HG03095 (cell line): ENCODE data around the gene S100A7.

Source experiments
- ATAC-seq: cut with Tn5 transposase; IDR thresholded peaks from one replicate; pipeline ENCODE4 v1.9.1; 2021; ENCODE audit warnings: moderate library complexity; ENCODE audit not compliant: unreplicated experiment

The S100A7 gene

GRCh38 chr1:153460551-153460950 lies at the start of gene S100A7:
S100A7 (minus strand) TSS chr1:153460651; CDS start chr1:153459013, 1,638 bp downstream.
- no peak for ATAC-seq

GRCh38 chr1:153509729-153510354 lies 49.4 kb upstream of the S100A7 start:
- no peak for ATAC-seq

- ATAC-seq = no peak
Measured at GRCh38 chr1:153509036-153509435, 48.6 kb upstream of the S100A7 start.

GRCh38 chr1:153507926-153508583 lies 47.6 kb upstream of the S100A7 start:
- ATAC-seq = no peak

GRCh38 chr1:153506831-153507413 lies 46.5 kb upstream of the S100A7 start:
- ATAC-seq = no peak

GRCh38 chr1:153506386-153506785 lies 45.9 kb upstream of the S100A7 start:
- ATAC-seq = no peak

GRCh38 chr1:153505576-153505975 lies 45.1 kb upstream of the S100A7 start:
- ATAC-seq = no peak

GRCh38 chr1:153503766-153504165 lies 43.3 kb upstream of the S100A7 start:
- ATAC-seq = no peak

- no peak for ATAC-seq
Measured at GRCh38 chr1:153498746-153499145, 38.3 kb upstream of the S100A7 start.

GRCh38 chr1:153495536-153495935 lies 35.1 kb upstream of the S100A7 start:
- no peak for ATAC-seq

- no peak for ATAC-seq
Measured at GRCh38 chr1:153494976-153495535, 34.6 kb upstream of the S100A7 start.

GRCh38 chr1:153493343-153493960 lies 33.0 kb upstream of the S100A7 start:
- ATAC-seq = no peak

- no peak for ATAC-seq
Measured at GRCh38 chr1:153490272-153491051, 30.0 kb upstream of the S100A7 start.

- ATAC-seq = no peak
Measured at GRCh38 chr1:153488731-153489130, 28.3 kb upstream of the S100A7 start.

- ATAC-seq = no peak
Measured at GRCh38 chr1:153487707-153488106, 27.3 kb upstream of the S100A7 start.

GRCh38 chr1:153485863-153486262 lies 25.4 kb upstream of the S100A7 start:
- ATAC-seq = no peak

- no peak for ATAC-seq
Measured at GRCh38 chr1:153483776-153484175, 23.3 kb upstream of the S100A7 start.

- ATAC-seq = no peak
Measured at GRCh38 chr1:153481124-153481523, 20.7 kb upstream of the S100A7 start.

- ATAC-seq = no peak
Measured at GRCh38 chr1:153478692-153479618, 18.5 kb upstream of the S100A7 start.
